ENCODE results near the gene IL1F10.

Gene IL1F10

DNA sequence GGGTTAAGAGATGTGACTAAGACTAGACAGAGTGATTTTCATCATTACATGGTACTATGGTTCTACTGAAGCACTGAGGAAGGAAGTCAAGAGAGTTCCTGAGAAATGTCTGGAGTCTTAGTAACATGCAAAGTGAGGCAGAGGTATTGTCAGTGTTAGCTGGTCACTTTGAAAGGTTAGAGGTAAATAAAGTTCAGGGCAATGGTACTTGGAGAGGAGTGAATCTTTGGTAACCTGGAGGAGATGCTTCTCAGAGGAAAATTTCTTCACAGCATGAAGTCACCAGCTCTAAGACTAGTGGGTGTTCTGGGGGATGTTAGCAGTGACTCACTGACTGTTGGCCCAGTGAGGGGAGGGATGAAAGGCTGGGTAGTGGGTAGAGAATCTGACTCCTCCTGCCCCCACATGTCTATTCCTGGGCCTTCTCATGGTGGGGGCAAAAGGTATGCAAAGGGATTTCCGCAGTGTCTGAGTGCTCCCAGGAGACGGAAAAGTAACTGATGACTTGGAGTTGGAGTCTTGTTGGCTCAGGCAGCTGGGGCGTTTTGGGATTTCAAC is 36.4 kb downstream of the IL1F10 start:
- DNase-seq (ENCODE audit: low read depth, low spot score) = no peak
- no peak overlapping the region for H3K4me3 ChIP-seq (ENCODE audit: low read depth, low read length)
- in situ Hi-C loops (cut with HindIII; ENCODE audit: low sequenced_read_pairs) = no loop called here
- TF ChIP-seq, protein P1, sequence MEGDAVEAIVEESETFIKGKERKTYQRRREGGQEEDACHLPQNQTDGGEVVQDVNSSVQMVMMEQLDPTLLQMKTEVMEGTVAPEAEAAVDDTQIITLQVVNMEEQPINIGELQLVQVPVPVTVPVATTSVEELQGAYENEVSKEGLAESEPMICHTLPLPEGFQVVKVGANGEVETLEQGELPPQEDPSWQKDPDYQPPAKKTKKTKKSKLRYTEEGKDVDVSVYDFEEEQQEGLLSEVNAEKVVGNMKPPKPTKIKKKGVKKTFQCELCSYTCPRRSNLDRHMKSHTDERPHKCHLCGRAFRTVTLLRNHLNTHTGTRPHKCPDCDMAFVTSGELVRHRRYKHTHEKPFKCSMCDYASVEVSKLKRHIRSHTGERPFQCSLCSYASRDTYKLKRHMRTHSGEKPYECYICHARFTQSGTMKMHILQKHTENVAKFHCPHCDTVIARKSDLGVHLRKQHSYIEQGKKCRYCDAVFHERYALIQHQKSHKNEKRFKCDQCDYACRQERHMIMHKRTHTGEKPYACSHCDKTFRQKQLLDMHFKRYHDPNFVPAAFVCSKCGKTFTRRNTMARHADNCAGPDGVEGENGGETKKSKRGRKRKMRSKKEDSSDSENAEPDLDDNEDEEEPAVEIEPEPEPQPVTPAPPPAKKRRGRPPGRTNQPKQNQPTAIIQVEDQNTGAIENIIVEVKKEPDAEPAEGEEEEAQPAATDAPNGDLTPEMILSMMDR (IDR thresholded peaks at IDR 0.05; ENCODE audit: low read depth, low read length) = no peak

DNA sequence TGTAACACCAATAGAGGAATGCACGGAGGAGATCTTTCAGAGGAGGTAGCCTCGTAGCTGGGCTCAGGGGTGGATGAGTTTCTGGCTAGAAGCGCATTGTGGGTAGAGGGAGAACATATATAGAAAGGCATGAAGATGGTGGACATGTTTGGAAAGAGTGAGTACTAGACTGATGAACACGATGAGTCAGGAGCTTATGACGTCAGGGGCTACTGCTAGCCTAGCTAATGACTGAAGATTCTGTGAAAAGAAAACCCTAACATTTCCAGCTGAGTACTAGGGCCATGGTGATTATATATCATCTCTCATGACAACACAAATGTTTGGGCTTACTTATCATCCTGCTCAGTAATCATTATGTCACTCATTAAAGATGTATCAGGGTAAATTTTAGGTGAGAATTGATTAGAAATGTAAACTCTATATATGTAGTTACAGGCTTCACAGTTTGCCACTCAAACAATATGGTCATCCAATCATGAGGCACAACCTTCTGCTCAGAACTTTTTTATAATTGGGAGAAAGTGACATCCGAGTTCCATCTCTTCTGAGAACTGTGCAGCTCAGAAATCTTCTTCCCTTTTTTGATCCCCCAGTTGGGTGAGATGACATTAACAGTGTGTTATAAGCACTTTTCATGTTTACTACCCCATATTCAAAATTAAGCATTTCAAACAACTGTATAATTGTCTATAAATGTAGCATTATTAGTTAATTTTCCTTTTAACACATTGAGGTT is 37.4 kb downstream of the IL1F10 start:
- peak; percentile 48 for DNase-seq (ENCODE audit: low read depth, low spot score)
- H3K4me3 ChIP-seq (ENCODE audit: low read depth, low read length) = no peak overlapping the region
- in situ Hi-C loops (cut with HindIII; ENCODE audit: low sequenced_read_pairs) = no loop called here
- TF ChIP-seq, protein P1 (IDR thresholded peaks at IDR 0.05; ENCODE audit: low read depth, low read length) = no peak

DNA sequence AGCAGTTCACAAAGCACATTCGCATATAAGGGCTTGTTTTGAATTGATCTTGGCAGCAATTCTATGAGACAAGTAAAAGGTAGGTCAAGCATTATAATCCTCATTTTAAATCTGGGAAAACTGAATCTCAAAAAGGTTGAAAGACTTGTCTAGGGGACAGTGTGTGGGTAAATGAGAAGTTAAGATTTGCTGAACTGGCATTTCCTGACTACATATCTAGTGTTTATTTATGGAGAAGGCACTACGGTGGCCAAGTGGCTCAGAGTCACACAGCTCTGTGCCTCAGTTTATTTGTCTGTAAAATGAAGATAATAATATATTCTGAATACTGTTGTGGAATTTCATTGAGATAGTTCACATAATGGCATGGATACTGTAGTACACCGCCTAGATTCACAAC is 43.4 kb downstream of the IL1F10 start:
- no peak overlapping the region for H3K4me3 ChIP-seq (ENCODE audit: low read depth, low read length)
- in situ Hi-C loops (cut with HindIII; ENCODE audit: low sequenced_read_pairs) = no loop called here
- no peak for DNase-seq (ENCODE audit: low read depth, low spot score)
- TF ChIP-seq, protein P1 (IDR thresholded peaks at IDR 0.05; ENCODE audit: low read depth, low read length) = no peak

DNA sequence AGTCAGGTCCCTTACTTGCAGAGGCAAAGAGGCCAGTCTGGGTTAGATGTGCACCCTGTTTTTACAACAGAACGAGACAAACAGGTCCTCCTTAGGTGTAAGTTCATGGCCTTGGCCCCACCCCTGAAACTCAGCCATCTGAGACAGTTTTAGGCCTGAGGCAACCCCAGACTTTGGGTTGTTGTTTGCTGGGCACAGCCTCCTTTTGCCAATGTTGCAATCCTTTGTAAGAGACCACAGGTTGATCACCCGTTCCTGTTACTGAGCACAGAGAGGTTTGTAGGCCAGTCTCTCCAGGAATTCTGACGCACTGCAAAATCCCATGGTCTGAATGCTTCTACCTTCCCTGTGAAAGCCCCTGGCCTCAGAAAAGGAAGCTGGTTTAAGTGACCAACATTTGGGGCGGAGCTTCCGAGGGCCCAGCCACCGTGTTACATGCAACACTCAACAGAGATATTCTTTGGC is 44.1 kb downstream of the IL1F10 start:
- DNase-seq (ENCODE audit: low read depth, low spot score) = no peak
- in situ Hi-C loops (cut with HindIII; ENCODE audit: low sequenced_read_pairs) = no loop called here
- H3K4me3 ChIP-seq (ENCODE audit: low read depth, low read length) = no peak overlapping the region
- TF ChIP-seq, protein P1 (IDR thresholded peaks at IDR 0.05; ENCODE audit: low read depth, low read length) = no peak

DNA sequence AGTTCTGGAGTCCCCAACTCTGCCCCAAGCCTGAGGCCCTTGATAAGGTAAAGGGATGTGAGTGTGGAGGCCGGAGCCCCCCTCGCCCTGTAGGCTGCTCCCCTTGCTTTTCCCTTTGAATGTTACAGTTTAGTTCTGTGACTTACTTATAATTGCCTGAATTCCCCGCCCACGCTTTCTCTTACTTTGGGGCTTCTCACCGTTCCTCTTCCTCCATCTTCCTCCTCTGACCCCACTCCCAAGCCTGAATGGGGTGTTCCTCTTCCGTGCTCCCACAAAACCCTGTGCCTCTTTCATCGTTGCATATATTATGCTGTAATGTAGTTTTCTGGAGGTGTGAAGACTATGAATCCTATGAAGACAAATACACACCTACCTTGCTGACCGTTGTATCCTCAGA is 44.7 kb downstream of the IL1F10 start:
- DNase-seq (ENCODE audit: low read depth, low spot score) = no peak
- in situ Hi-C loops (cut with HindIII; ENCODE audit: low sequenced_read_pairs) = no loop called here
- no peak overlapping the region for H3K4me3 ChIP-seq (ENCODE audit: low read depth, low read length)
- TF ChIP-seq, protein P1 (IDR thresholded peaks at IDR 0.05; ENCODE audit: low read depth, low read length) = no peak

DNA sequence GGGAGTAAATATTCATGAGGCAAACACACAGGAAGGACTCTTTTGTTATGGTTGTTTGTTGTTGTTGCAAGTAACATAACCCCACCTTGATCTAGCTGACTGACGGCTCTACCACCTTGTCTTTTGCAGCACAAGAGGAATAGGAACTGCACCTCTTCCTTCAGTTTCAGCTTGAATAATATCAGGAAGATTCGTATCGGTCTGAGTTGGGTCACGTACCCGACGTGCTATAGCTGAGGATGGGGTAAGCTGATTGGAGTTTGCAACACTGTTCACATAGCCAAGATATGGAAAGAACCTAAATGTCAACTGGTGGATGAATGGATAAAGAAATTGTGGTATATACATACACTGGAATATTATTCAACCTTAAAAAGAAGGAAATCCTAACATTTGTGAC is 45.1 kb downstream of the IL1F10 start:
- TF ChIP-seq, protein P1 (IDR thresholded peaks at IDR 0.05; ENCODE audit: low read depth, low read length) = no peak
- in situ Hi-C loops (cut with HindIII; ENCODE audit: low sequenced_read_pairs) = no loop called here
- no peak overlapping the region for H3K4me3 ChIP-seq (ENCODE audit: low read depth, low read length)
- no peak for DNase-seq (ENCODE audit: low read depth, low spot score)
